Stimulated activated CD8-positive, alpha-beta memory T cell treated with anti-CD3 and anti-CD28 coated beads, Interleukin-7, amount 100 ng/mL, for 24 hours (primary cell): ENCODE data around the gene B4GALNT4.
"Not testable (repeated sequence)": the region's sequence is repeated elsewhere in the genome, so short reads cannot be mapped to it uniquely, and the experiment has no call there.

Experiments
- DNase-seq: peaks from one replicate; pipeline ENCODE4 v3.0.0-alpha.2; 2020; ENCODE audit warnings: low read depth

Gene B4GALNT4

GRCh38 chr11:369336-370018, at the start of gene B4GALNT4:
Gene B4GALNT4, plus strand, starts transcription at chr11:369499. Its CDS starts 305 bp downstream, at chr11:369804.
- DNase-seq = no peak

- not testable (repeated sequence) for DNase-seq
Measured at GRCh38 chr11:319888-320273, 49.4 kb upstream of the B4GALNT4 start.

GRCh38 chr11:324156-324555, 45.1 kb upstream of the B4GALNT4 start:
- no peak for DNase-seq

GRCh38 chr11:324593-325517, 44.4 kb upstream of the B4GALNT4 start:
- DNase-seq = not testable (repeated sequence)

- DNase-seq = no peak
Measured at GRCh38 chr11:325796-326591, 43.3 kb upstream of the B4GALNT4 start.

GRCh38 chr11:326592-326841, 42.8 kb upstream of the B4GALNT4 start:
- DNase-seq = no peak

GRCh38 chr11:326842-327580, 42.3 kb upstream of the B4GALNT4 start:
- no peak for DNase-seq

GRCh38 chr11:327581-327923, 41.7 kb upstream of the B4GALNT4 start:
- no peak for DNase-seq

GRCh38 chr11:328012-328411, 41.3 kb upstream of the B4GALNT4 start:
- no peak for DNase-seq

- not testable (repeated sequence) for DNase-seq
Measured at GRCh38 chr11:328516-329100, 40.7 kb upstream of the B4GALNT4 start.

- no peak for DNase-seq
Measured at GRCh38 chr11:329886-330253, 39.4 kb upstream of the B4GALNT4 start.

- DNase-seq = no peak
Measured at GRCh38 chr11:330307-330693, 39.0 kb upstream of the B4GALNT4 start.

GRCh38 chr11:330694-331357, 38.5 kb upstream of the B4GALNT4 start:
- no peak for DNase-seq

- DNase-seq = no peak
Measured at GRCh38 chr11:331358-332060, 37.8 kb upstream of the B4GALNT4 start.

GRCh38 chr11:332651-333480, 36.4 kb upstream of the B4GALNT4 start:
- no peak for DNase-seq

GRCh38 chr11:333616-334263, 35.6 kb upstream of the B4GALNT4 start:
- not testable (repeated sequence) for DNase-seq

GRCh38 chr11:334264-334994, 34.9 kb upstream of the B4GALNT4 start:
- no peak for DNase-seq
